ENCODE data around the gene FHOD3. TPM values are rescaled to one million over a fixed set of nuclear protein-coding genes. Genes with fewer than 3 reads are reported as not detected.

The FHOD3 gene
- polyA plus RNA-seq, 3 donors, result 0.89 to 7.6 (median 2.9) TPM

DNA sequence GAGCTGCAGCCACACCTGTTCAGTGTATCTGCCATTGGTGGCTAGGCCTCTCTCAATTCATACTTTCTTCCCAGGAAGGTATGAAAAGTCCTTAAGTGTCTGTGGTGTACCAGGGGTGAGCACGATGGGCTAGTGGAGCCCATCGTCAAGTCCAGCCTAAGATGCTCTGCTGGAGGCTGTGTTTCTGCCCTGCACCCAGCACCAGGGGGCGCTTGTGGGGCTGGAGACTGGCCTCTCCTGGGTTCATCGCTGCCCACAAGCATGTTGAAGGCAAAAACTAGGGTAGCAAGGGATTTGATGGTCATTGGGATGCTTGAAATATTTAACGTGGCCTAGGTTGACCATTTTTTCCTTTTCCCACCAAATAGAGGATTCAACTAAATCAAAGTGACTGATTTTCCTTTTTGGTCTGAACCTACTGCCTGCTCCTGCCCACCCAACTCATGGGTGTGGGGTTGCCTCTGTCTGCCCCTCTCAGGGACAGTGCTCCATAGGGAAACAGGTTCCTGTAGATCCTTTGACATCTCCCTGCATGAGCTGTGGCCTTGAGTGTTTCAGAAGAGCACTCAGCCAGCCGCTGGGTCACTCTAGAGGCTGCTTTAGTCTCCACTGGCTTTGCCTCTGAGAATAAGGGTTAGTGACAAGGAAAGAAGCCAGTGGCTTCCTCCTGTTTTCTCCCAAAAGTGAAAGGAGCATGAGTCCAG is 472.2 kb downstream of the FHOD3 start:
- WGBS, 3 donors, result 74 to 83% (median 80%) methylated on average over 6 of the region's 6 CpGs
- no peak overlapping the region for H3K27ac ChIP-seq (ENCODE audit: low read depth, low read length)

DNA sequence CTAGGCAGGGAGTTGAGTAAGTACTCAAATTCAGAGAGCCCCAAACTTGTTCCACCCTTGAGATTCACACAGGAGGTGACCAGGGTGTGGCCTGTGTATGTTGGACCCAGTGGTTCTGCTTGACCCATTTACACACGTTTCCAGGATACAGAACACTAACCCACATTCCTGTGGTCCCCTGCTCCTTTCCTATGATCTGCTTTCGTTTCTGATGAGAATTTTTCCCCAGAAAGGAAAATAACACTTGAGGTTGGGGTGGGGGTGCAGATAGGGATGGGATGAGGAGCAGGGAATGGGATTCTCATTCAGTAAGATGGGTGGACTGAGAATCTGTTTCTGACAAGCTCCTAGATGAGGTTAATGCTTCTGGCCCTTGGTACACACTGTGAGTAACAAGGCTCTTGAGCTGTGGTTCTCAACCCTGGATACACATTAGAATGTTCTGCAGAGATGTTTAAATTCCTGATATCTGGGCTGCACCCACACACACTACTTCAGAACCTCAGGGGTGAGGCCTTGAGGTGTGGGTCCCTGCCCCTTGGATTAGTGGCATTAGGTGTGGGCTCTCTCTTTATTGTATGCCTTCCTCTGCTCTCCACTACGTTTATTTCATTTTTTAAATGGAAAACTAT is 472.9 kb downstream of the FHOD3 start:
- H3K27ac ChIP-seq (ENCODE audit: low read depth, low read length), result no peak overlapping the region
- WGBS, 3 donors, result 66 to 91% (median 77%) methylated on average over 3 of the region's 3 CpGs

- WGBS, 3 donors, result 79 to 89% (median 80%) methylated on average over 4 of the region's 4 CpGs
Observed at GRCh38 chr18:36771245-36771644, 473.7 kb downstream of the FHOD3 start.

DNA sequence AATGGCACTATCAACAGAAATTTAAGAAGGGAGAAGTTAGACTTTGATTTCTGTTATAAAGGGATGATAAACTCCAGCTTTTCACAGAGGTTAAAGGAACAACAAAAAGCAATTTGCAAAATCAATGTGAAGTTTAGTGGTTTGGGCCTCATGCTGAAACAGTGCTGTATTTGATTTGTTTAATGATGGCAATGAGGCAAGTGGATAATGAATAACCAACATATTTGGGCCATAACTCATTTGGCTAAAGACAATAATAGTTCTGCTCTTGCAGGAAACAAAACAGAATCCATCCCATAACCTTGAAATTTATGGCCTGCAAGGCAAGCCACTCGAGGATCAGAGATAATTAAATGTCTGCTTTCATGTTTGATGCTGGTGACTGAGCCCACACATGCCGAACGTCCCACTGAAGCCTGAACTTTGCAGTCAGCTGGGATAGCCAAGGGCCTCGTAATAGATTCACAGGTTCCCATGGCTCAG is 474.8 kb downstream of the FHOD3 start:
- no peak overlapping the region for H3K27ac ChIP-seq (ENCODE audit: low read depth, low read length)
- WGBS, 3 donors, result 54 to 74% (median 70%) methylated on average over 4 of the region's 4 CpGs

More at GRCh38 chr18:36771245-36771644, 473.7 kb downstream of the FHOD3 start:
- H3K27ac ChIP-seq (ENCODE audit: low read depth, low read length), result no peak overlapping the region

DNA sequence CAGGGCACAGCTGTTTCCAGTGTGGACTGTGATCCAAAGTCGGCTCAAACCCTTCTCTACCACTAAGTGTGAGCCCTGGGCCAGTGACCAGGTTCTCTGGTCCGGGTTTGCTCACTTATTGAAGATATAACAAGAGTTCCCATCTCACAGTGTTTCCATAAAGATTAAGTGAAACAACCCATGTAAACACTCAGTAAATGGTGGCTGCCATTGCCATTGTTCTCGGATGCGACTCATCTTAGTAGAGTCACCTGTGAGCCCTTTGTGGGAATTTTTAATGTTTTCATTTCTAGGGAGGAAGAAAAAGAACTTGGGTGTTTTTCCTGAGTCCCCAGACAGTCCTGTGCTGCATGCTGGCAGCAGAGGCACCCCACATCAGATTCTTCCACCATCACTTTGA is 477.9 kb downstream of the FHOD3 start:
- whole genome bisulfite sequencing, 3 donors, result 89 to 91% (median 90%) methylated on average over 4 of the region's 4 CpGs
- no peak overlapping the region for H3K27ac ChIP-seq (ENCODE audit: low read depth, low read length)

DNA sequence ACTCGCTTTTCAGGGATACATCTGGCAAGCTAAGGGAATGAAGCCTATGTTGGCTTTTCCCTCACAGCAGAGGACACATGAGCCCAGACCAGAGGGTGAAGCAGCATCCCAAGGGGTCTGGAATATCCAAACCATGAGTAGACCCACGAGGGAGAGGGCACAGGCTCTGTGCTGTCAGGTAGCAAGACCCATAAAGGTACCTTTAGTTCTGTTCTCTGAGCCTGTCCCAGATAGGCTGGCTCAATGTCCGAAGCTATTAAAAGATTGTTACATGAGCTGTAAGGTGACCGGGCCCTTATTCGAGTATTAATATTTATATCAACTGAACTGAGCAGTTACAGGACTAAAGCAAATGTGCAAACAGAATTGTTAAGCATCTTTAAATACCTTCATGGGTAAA is 479.1 kb downstream of the FHOD3 start:
- no peak overlapping the region for H3K27ac ChIP-seq (ENCODE audit: low read depth, low read length)
- 94 to 98% (median 94%) methylated on average over 5 of the region's 5 CpGs for WGBS, 3 donors

DNA sequence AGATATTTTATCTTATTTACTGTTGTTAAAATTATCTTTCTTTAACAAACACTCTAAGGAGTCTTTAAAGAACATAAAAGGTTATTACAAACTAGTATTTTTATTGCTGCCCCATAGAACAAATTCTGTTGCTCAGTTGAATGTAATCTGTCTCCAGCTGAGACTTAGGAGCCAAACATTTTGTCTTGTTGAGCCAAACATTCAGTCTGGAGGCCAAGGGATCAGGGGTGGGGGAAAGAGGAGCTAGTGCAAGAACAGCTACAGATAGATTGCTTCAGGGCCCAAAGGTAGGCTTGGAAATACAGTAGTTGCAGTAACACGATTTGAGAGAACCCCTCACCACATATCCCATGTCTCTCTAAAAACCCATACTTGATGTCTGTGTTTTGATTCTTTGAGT is 480.1 kb downstream of the FHOD3 start:
- no peak overlapping the region for H3K27ac ChIP-seq (ENCODE audit: low read depth, low read length)
- WGBS, 3 donors, result 70 to 90% (median 89%) methylated on average over 1 of the region's 1 CpG

DNA sequence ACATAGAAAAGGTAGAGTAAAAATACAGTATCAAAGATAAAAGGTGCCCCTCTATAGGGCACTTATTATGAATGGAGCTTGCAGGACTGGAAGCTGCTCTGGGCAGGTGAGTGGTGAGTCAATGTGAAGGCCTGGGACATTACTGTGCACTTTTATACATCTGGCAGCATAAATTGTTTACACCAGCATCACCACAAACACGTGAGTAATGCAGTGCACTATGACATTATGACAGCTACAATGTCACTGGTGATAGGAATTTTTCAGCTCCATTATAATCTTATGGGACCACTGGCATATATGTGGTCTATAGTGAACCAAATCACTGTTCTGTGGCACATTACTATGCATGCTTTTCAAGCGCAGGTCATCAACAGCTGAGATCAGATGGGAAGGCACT is 483.2 kb downstream of the FHOD3 start:
- WGBS, 3 donors, result 83 to 88% (median 84%) methylated on average over 2 of the region's 2 CpGs
- H3K27ac ChIP-seq (ENCODE audit: low read depth, low read length), result no peak overlapping the region

GRCh38 chr18:36782710-36783109 is 485.2 kb downstream of the FHOD3 start:
- 78 to 84% (median 81%) methylated on average over 9 of the region's 9 CpGs for WGBS, 3 donors
- no peak overlapping the region for H3K27ac ChIP-seq (ENCODE audit: low read depth, low read length)

- no peak overlapping the region for H3K27ac ChIP-seq (ENCODE audit: low read depth, low read length)
- WGBS, 3 donors, result 97 to 99% (median 98%) methylated on average over 5 of the region's 5 CpGs
Observed at GRCh38 chr18:36783792-36784191, 486.3 kb downstream of the FHOD3 start.

DNA sequence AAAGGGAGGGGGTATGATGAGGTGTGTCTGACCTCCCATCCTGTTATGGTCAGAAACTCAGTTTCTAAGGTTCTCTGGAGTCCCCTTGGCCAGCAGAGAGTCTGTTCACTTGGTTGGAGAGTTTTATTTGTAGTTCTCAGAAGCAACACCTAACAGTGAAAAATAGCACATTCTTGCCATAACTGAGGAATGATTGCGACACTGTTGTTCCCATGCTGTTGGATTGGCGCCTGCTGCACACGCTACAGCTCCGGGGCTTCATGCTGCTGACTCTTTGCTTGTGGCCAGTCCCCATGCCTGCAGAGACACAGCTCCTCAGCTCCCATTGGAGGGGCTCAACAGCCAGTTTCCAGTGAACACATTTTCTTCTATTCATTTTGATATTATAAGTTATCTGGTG is 489.2 kb downstream of the FHOD3 start:
- 51 to 62% (median 58%) methylated on average over 4 of the region's 4 CpGs for WGBS, 3 donors

DNA sequence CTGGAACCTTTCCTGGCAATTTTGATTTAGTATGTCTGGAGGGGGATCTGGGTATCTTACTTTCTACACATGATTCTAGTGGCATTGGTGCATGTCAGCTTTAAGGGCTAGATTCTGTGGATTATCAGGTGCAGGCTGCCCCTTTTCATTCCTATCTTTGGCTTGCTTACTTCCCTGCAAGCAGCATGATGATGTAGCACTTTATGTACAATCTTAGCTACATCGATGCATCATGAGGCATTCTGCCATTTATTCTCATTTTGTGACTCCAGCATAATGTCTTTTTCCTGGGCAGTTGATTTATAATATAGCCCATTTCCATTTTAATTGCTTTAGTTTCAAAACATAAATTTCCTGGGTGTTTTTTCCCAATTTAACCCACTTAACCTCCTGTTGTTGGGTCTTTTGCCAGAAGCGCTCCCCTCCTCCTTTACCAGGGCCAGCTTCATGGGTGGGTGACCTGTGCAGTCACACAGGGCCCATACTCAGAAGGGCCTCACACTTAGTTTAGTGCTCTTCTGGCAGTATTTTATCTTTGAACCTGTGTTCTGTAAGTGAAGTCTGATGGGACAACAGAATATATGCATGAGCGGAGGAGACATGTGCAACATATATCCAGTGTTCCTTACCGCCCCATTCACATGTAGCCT is 495.2 kb downstream of the FHOD3 start:
- WGBS, 3 donors, result 97 to 100% (median 99%) methylated on average over 4 of the region's 4 CpGs
- no peak overlapping the region for H3K27ac ChIP-seq (ENCODE audit: low read depth, low read length)

More for the DNA sequence above, 489.2 kb downstream of the FHOD3 start:
- no peak overlapping the region for H3K27ac ChIP-seq (ENCODE audit: low read depth, low read length)

DNA sequence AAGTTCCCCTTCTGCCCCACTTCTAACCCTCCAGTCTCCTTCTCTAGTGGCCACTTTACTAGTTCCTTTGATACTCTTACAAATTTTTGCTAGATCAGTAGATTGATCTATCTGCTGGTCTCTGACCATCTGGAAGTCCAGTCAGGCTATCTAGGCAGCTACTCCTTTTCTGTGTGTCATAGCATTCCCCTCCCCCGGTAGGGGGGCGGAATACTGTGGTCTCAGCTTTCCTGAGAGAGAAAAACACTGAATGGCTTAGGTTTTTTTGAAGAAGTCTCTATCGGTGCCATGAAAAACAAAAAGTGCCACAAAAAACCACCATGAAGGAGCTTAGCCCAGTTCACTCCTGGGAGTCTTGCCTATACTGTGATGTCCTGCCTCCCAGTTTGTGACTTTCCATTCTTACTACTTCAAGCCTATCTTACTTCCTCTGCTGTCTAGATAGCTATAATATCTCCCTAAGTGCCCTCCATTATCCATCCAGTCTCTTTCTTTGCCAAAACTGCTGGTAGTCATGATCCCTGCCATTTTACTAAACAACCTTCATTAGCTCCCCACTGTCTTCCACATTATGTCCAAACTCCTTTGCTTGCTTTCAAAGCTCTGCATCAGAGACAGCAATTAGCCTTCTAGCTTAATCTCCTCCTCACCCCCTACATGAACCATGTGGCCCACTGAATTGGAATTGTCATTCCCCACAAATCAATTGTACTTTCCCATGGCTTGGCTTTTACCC is 501.4 kb downstream of the FHOD3 start:
- 89 to 92% (median 91%) methylated on average over 3 of the region's 3 CpGs for WGBS, 3 donors
- H3K27ac ChIP-seq (ENCODE audit: low read depth, low read length), result no peak overlapping the region

GRCh38 chr18:36805105-36805504 is 507.6 kb downstream of the FHOD3 start:
- H3K27ac ChIP-seq (ENCODE audit: low read depth, low read length), result no peak overlapping the region
- WGBS, 3 donors, result 95% methylated on average over 2 of the region's 2 CpGs

- H3K27ac ChIP-seq (ENCODE audit: low read depth, low read length), result no peak overlapping the region
- 87 to 92% (median 91%) methylated on average over 2 of the region's 2 CpGs for WGBS, 3 donors
Observed at GRCh38 chr18:36808681-36809080, 511.2 kb downstream of the FHOD3 start.

DNA sequence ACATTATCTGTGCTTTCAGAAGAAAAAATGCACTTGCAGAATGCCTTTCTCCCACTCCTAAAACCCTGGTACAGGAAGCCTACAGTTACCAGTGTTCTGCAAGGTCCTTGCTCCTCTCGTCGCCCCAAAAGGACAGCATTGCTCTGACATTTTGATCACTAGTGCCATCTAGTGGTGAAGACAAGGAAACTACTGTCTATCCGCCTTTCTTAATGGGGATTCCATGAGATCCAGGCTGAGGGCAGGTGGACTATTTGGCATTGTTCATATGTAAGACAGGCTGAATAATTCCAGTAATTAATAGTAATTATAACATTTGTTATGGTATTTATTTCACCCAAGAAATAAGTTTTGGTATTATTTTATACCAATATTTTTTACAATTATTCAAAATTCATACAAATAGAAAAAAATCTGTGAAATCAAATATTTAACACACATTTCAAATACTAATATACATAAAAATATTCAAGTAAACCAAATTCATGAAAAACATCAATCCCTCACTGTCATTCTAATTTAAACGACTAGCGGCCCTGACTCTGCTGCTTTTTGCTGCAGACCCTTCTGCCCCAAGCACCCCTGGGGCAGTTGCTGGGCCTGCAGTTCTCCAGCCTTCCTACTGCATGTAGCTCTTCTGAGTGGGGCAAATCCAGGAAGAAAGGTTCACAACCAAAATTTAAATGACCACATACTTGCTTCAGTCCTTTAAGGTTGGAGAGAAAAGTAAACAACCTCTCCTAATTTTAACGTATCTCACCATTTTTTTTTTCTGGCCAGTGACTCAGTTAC is 512.3 kb downstream of the FHOD3 start:
- 44 to 48% (median 46%) methylated on average over 6 of the region's 6 CpGs for WGBS, 3 donors

DNA sequence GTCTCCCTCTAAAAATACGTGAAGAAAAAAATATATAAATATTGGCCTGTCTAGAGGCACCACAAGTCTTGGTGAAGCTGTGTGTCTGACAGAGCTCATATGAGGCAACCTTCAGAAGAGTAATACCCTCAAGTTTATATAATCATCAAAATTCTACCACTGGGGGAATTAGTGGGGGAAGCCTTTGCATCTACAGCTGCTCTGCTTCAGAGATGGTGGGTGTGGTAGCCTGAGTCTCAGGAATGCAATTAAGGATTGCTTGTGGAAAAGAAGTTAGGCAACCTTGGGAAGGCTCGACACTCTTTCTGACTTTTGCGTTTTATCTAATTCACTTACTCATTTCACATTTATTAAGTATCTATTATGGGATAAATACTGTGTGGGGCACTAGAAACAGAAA is 513.9 kb downstream of the FHOD3 start:
- WGBS, 3 donors, result 59 to 78% (median 62%) methylated on average over 3 of the region's 3 CpGs
- H3K27ac ChIP-seq (ENCODE audit: low read depth, low read length), result no peak overlapping the region

More for the DNA sequence above, 512.3 kb downstream of the FHOD3 start:
- no peak overlapping the region for H3K27ac ChIP-seq (ENCODE audit: low read depth, low read length)

- H3K27ac ChIP-seq (ENCODE audit: low read depth, low read length), result no peak overlapping the region
Observed at GRCh38 chr18:36811955-36812354, 514.4 kb downstream of the FHOD3 start.

Measured in adipose tissue (tissue), 3 donors.